Measurements from ENCODE around the gene GRPEL2.

The GRPEL2 gene

DNA sequence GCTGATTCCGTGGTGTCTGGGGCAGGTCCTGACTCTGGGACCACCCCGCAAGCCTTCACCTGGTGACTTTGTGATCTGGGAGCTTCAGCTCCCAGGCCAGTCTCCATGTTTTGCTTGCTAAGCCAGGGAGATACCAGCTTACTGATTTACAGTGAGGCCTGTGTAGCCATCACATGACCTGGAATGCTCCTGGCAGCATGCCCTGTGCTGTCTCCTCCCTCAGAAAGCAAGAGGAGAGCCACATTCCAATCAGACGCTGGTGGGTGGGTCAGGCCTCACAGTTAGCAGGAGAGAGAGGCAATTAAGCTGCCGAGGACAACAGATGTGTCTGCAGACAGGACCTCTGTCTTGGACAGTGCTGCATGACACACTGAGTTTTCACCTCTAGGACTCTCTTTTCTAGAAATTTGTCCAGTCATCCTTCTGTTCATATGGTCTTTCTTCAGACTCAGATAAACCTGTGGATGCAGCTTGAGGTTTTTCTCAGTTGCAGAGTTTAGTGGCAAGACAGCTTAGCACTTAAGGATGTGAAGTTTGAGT lies 24.4 kb upstream of the GRPEL2 start:
- no peak for DNase-seq

DNA sequence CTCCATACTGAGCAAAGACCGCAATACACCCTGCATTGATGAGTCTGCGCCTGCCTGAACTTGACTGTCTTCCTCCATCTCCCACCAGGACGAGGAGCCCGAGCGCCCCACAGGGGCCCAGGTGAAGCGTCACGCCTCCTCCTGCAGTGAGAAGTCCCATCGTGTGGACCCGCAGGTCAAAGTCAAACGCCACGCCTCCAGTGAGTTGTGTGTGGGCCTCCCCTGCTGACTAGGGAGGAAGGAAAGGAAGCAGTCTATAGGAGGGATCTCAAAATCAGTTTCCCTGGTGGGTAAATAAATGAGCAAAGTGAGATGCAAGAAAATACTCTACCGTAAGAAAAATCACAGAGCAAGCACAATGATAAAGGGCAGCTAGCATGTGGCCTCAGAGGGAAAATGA lies 22.8 kb upstream of the GRPEL2 start:
- no peak for DNase-seq

DNA sequence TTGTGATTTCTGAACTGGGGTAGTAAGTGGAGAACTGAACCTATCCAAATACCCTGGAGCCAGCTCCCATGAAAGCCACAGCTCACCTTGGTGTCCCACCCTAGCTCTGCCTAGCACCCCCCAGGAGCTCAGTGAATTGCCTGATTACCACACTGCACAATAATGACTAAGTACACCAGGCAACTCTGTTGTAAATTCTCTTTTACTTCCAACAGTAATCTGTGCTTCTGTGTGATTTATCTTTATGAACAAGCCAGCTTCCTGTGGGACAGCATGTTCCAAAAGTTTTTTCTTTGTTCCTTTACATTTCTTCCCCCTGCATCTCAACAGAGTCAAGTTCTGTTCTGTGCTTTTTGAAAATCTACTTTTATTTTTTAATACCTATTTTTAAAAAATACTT lies 22.1 kb upstream of the GRPEL2 start:
- DNase-seq = no peak

DNA sequence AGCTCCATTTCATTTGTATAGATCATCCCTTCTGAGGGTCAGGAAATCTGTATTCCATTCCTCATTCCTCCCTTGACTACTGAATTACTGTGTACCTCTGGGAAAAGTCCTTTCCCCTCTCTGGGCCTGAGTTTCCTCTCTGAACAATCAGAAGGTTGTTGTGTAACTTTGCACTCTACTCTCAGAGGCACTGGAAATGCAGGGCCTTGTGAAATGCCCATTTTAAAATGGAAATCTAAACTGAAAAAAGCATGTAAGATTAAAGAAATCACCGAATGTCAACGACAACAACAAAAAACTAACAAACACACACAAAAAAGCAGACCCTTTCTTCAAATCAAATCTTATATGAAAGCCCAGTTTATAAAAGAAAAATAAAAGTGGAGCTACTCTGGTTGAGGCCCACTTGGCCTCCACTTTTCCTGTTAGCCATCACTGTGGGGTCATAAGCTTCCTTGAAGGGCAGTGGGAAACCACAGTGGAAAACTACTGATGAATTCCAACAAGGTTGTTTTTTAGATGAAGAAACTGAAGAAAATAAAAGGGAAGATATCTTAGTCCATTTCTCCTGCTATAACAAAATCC lies 21.6 kb upstream of the GRPEL2 start:
- DNase-seq = no peak

DNA sequence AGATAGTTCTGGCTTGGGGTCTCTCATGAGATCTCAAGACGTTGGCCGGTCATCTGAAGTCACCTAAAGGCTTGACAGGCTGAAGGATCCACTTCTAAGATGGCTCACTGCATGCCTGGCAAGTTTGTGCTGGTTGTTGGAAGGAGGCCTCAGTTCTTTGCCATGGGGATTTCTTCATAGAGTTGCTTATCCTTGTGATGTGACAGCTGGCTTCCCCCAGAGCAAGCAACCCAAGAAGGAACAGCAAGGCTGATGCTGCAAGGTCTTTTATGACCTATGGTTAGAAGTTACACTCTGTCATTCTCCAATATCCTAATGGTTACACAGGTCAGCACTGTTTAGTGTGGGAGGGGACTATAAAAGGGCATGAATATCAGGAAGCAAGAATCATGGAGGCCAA lies 20.7 kb upstream of the GRPEL2 start:
- no peak for DNase-seq

DNA sequence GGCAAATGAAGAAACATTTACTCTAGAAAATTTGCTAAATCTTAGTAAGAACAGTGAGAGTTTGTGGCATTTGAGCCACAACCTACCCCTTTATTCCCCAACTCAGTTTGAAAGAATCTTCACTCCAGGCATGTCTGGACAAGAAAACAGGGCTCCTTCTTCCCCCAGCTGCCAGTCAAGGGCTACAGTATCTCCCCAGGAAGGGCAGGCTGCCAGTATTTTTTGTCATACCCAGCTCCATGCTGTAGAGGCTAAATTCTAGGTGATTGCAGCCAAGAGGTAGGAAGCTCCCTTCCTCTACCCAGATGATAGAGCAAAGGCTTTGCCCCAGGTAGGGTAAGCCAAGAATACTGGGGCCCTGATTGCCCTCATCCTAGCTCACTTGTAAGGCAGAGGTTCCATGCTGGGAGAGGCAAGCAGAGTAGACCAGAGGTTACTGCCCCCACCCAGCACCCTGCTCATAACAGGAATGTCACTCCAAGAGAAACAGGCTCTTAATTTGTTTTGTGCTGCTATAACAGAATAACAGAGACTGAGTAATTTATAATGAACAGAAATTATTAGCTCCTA lies 20.0 kb upstream of the GRPEL2 start:
- DNase-seq = no peak

DNA sequence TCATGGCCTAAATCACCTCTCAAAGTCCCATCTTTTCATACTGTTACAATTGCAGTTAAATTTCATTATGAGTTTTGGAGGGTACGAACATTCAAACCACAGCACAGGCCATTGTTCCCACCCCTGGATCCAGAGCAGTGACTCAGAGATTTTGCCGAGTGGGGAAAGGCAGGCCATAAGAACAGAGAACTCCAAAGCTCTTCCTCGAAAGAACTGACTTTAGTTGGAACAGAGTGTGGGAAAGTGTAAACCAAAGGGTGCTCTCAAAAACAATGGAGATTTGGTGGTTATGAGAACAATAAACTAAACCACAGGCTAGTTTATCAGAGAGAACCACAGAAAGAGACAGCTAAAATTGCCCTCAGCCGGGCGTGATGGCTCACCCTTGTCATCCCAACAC lies 19.4 kb upstream of the GRPEL2 start:
- DNase-seq = no peak

DNA sequence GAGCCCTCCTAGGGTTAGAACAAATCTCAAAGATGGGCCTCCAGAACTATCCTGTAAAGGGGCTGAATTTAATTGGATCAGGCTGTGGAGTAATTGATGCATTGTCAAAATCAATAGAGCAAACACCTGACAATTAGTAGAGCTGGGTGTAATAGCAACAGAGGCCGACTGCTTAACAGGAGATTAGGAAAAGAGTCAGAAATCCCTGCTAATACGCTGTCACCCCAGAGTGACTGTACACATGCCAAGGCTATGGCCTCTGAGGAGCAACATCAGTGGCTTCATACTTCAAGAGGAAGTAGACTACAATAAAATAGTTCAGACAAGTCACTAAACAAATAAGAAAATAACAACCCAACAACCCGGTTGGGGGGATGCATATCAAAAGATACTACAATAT lies 18.7 kb upstream of the GRPEL2 start:
- DNase-seq = no peak

DNA sequence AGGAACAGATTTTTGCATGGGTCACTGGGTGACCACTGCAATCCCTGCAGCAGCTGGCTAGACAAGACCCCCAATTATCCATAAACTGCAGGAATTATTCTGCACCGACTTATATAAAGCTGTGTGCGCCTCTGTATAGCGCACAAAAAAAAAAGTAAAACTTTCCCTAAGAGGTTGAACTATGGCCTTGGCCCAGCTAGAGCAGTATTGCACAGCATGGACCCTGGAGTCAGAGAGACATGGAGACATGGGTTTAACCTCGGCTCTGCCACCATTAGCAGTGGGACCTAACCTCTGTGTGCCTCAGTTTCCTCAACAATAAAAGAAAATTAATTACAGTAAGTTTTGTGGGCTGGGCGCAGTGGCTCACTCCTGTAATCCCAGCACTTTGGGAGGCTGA lies 17.1 kb upstream of the GRPEL2 start:
- DNase-seq = no peak

DNA sequence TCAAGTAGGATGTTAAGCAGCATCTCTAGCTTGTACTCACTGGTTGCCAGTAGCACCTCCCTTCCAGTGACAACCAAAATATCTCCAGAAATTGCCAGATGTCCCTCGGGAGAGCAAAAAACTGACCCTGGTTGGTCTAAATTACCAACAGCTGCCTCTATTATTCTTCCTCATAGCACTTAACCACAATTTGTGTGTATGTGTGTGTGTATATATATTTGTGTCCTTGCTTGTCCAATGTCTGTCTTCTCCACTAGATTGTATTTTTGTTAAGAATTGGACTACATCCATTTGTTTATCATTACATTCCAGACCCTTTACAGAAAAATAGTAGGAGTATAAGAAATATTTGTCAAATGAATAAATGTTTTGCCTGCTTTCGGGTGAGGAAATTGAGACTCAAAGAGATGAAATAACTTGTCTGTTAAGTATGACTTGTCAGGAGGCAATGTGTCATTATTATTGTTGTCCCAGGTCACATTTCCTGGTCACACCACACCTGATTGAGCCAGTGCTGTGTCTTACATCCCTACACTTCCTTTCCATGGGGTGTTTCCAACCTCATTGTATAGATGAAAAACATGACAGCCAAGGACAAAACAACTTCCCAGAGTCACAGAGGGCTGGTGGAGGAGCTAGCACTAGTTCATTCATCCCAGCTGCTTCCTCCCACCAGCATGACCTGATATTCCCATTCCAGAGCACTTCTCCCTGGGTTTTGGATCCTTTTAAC lies 11.4 kb upstream of the GRPEL2 start:
- DNase-seq = no peak

DNA sequence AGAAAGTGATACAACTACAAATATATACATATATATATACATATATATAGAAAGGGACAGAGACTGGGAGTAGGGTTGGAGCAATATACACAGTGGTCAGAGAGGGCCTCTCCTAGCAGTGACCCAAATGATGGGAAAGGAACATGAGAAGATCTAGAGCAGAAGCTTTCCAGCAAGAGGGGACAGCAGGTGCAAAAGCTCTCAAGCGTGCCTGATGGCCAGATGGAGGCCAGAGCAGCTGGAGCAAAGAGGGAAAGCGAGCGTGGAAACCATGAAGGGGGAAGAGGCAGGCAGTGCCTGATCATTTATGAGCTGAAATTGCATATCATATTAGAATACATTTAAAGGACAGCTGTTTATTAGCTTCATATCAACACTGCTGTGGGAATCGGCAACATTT lies 7.6 kb upstream of the GRPEL2 start:
- DNase-seq = no peak

DNA sequence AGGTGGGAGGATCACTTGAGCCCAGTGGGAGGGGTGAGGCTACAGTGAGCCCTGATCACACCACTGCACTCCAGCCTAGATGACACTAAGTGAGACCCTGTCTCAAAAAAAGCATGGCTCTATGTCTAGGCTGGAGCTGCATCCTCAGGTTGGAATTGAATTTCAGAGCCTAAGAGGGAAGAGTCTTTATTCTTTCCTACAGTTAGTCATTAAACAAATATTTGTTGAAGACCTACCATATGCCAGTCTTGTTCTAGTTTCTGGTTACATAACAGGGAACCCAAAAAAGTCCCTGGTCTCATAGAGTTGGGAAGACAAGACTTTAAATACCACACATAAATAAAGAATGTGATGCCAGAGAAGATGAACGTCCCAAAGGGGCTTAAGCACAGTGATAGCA lies 6.9 kb upstream of the GRPEL2 start:
- DNase-seq = no peak

DNA sequence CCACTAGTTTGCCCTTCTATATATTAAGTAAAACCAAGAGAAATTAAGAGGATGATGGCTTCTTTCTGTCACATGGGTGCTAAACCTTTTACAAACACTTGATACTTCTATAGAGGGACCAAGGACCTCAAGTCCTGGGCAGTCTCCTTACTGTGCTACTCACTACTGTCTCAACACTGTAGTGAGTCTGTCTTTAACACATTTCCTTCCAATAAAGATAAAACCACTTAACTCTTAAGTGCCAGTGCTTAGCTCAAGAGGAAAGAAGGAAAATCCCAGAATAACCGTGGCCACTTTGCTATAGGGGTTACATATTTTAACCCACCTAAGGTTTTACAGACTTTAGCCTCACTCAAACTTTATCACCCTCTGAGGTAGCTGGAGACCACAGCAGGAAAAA lies 4.4 kb upstream of the GRPEL2 start:
- no peak for DNase-seq

DNA sequence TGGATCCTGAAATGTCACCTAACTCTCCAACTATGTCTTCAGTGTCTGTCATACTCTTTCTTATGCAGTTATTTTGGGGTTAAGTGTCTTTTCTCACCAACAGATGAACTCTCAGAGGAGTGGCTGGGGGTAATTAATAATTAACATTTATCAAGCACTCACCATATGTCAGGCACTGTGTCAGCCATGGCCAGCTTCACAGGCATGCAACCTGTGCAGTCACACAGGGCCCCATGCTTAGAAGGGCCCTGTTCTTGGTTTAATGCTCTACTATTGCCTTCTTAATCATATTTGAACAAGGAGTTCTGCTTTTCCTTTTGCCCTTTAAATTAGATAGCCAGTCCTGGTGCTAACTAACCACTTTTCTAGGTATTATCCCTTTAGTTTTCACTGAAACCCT lies 3.4 kb upstream of the GRPEL2 start:
- no peak for DNase-seq

DNA sequence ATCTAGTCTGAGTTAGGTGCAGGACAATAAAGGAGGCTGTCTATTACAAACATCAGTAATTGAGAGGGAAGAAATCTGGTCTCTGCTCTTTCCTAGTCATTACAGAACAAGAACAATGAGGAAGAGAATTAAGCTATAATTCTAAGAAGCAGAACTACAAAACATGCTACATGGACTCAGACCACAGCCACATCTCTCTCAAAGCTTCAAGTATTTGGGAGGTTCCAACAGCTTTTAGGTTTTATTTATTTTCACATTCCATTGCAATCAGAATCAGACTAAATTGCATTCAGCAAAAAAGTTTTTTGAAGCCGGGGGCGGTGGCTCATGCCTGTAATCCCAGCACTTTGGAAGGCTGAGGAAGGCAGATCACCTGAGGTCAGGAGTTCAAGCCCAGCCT lies 1.1 kb upstream of the GRPEL2 start:
- no peak for DNase-seq

DNA sequence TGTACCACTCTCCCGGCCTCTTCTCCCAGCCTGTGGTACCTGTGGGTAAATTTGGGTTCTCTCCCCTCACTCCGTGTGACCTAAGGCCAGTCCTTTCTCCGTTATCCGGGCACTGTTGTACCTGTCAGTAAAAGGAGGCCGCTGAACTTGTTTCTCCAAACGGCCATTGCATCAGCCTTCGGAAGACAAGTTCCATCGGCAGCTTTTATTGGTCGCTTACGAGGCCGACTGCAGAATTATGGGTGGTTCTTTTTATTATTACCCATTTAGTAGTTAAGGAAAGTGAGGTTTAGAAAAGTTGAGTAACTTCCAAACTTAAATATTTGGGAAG lies 558 bp downstream of the GRPEL2 start:
- no peak for DNase-seq

DNA sequence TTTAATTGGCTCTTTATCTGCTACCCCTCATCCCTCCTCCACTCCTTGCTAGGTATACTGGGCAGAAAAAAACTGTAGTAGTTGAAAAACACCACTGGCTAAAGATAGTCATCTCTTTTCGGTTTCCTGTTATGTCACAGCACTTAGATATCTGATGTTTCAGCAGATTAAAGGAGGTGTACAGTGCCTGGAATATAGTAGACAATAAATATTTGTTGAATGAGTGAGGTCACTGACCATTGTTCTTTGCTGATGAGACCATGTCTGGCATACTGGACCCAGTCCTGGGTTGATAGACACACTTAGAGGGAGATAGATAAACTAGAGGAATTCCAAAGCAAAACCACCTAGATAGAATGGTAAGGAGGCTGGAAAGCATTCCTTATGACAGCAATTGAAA lies 3.2 kb downstream of the GRPEL2 start:
- DNase-seq = no peak

DNA sequence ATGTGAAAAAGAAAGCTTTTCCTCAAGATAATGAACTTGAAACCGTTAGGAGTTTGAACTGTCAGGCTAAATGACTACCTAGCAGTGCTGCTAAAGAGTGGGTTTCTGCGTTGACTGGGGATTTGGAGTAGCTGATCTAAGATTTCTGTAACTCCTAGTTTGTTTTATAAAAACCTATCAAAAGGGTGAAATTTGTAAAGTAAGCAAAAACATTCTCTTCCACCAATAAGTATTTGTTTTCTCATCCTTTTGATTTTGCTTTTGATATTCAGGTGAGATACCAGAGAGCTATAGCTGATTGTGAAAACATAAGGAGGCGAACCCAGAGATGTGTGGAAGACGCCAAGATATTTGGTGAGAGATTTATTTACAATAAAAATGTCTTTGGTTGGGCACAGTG lies 4.1 kb downstream of the GRPEL2 start:
- DNase-seq = no peak

DNA sequence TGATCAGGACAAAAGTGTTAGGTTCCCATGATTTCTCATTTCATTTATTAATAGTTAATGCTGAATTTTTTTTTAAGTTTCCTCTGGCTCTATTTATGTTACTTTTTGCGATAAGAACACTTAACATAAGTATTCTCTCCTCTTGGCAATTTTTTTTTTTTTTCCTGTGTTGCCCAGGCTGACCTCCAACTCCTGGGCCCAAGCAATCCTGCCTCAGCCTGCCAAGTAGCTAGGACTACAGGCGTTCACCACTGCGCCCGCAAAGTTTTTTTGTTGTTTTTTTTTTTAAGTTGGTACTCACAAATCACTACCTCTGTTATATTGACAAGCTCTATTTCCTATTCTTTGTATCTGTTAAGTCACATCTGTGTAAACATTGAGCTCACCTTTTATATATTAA lies 6.9 kb downstream of the GRPEL2 start:
- no peak for DNase-seq

DNA sequence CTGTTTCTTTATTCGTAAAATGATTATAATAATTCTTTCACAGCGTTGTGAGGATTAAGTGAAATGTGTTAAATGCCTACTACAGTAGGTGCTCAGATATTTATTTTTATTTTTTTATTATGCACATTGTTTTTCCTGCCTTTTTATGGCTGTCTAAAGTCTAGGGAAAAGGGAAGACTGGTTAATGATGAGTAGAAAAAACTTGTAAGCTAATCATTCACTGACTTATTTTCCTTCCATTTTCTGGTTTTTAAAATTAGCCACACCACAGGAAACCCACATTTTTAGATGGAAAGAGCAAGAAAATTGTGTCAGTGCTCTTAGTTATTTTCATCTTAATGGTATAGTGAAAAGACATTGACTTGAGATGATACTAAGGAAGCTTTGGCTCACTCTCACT lies 8.6 kb downstream of the GRPEL2 start:
- DNase-seq = no peak

DNA sequence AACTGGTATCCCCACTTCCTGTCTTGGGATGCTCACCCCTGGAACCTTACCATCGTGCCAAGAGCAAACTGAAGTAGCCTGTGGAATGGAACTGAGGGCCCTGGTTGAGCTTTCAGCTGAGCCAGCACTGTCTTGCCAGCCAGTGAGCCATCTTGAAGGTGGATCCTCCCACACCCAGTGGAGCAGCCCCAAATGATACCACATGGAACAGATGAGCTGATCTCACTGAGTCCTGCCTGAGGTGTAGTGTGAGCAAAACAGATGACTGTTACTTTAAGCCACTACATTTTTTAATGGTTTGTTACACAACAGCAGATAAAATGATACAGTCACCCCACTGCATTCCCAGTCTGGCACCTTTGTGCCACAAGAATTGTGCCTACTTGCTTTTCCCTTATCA lies 10.4 kb downstream of the GRPEL2 start:
- no peak for DNase-seq

DNA sequence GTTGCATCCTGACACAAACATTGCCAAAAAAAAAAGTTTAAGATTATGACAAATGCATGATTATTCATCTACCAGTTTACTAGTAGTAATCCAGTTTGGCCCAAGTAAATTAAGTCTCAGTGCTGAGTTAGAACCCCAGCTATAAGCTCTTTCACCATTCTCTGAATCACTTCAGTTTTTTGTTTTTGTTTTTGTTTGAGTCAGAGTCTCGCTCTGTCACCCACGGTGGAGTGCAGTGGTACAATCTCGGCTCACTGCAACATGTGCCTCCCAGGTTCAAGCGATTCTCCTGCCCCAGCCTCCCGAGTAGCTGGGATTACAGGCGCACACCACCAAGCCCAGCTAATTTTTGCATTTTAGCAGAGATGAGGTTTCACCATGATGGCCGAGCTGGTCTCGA lies 11.1 kb downstream of the GRPEL2 start:
- DNase-seq = no peak

DNA sequence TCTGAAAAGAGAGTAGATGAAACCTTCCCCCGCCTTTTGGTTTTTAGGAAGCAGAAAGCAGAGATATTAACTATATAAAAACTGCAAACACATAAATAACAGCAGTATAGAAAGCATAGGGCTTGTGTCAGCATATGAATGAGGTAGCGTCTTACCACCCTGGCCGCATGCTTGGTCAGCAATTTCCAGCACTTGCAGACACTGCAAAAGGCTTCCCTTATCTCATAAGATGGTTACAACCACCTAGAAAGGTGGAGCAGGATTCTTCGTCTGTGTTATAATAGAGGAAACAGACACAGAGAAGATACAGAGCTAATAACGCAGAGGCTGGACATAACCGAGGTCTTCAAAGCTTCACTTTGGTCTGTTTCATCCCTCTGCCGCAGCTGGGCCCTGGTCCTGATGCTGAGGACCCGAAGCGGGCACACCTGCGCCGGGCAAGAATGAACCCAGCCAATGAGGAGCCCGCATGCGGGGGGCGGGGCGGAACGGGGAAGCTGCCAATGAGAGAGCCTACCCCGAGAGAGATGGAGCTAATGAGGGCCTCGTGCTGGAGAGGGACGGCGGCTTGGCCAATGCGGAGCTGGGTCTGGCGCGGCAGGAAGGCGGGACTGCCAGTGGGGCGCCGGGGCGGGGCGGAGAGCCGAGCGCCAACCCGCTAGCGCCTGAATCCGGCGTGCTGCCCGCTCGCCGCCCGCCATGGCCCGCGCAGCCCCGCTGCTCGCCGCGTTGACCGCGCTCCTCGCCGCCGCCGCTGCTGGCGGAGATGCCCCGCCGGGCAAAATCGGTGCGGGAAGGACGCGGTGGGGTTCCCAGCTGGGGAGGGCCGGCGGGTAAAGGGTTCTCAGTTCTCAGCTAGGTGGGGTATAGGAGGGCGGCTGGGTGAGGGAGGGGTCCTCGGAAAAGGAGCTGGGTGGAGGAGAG lies 12.3 kb downstream of the GRPEL2 start, which contains the start of gene PCYOX1L:
TSS of gene PCYOX1L (plus strand) at position 677 of the 924 bp plus-strand sequence. CDS start at position 700, 23 bp downstream.
- peak; percentile 99 for DNase-seq

DNA sequence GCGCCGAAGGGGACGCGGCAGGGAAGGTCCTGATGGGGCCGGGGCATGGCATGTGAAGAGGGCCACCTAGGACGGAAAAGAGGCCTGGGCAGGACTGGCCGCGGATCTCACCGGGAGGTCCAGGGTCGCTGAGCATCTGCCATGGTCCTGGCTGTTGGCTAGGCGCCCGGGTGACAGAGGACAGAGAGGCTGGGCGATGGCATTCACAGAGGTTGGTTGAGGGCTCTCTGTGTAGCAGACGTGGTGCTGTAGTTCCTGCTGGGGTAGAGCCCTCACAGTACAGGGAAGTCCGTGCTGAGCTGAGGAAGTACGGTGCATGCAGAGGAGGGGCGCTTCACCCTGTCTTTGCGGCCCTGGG lies 13.0 kb downstream of the GRPEL2 start:
- DNase-seq = peak; percentile 27 to 34
